Mesendoderm (in vitro differentiated cells): Measurements from ENCODE around the gene TRPM3.
A peak's percentile ranks its signal among the peaks of the same experiment; 100 is the strongest.

Experiments
- DNase-seq: peaks from one replicate; pipeline ENCODE4 v3.0.0; 2013
- H2AK5ac ChIP-seq: 2 replicates; pipeline ENCODE4 v1.6.1; 2013; ENCODE audit warnings: low read length, inconsistent platforms
- H2BK120ac ChIP-seq: 2 replicates; pipeline ENCODE4 v1.6.1; 2013; ENCODE audit warnings: low read depth, mild to moderate bottlenecking, low read length, moderate library complexity, mixed read lengths
- H2BK15ac ChIP-seq: replicated peaks from 2 replicates; pipeline ENCODE4 v1.6.1; 2013; ENCODE audit warnings: low read depth, mild to moderate bottlenecking, moderate library complexity
- H2BK5ac ChIP-seq: 2 replicates; pipeline ENCODE4 v1.6.1; 2013; ENCODE audit warnings: low read length, inconsistent platforms
- H3K18ac ChIP-seq: 2 replicates; pipeline ENCODE4 v1.6.1; 2013; ENCODE audit warnings: mild to moderate bottlenecking, low read length, mixed read lengths
- H3K23ac ChIP-seq: one replicate; pipeline ENCODE4 v1.6.1; 2013; ENCODE audit warnings: low read length
- H3K27ac ChIP-seq: 2 replicates; pipeline ENCODE4 v1.5.1; 2013; ENCODE audit warnings: low read depth, mild to moderate bottlenecking, inconsistent platforms, low read length, moderate library complexity
- H3K27me3 ChIP-seq: 2 replicates; pipeline ENCODE4 v1.6.1; 2013; ENCODE audit warnings: low read length, control low read depth, mild to moderate bottlenecking, inconsistent platforms; ENCODE audit not compliant: insufficient read depth, poor library complexity
- H3K36me3 ChIP-seq: 2 replicates; pipeline ENCODE4 v1.6.1; 2013; ENCODE audit warnings: low read length, inconsistent platforms; ENCODE audit not compliant: control insufficient read depth, insufficient read depth
- H3K4ac ChIP-seq: one replicate; pipeline ENCODE4 v1.6.1; 2013; ENCODE audit warnings: low read depth, mild to moderate bottlenecking, low read length, moderate library complexity
- H3K4me1 ChIP-seq: 2 replicates; pipeline ENCODE4 v1.6.1; 2013; ENCODE audit warnings: low read depth, low read length, inconsistent platforms; ENCODE audit not compliant: control insufficient read depth
- H3K4me2 ChIP-seq: 2 replicates; pipeline ENCODE4 v1.6.1; 2013; ENCODE audit warnings: low read length
- H3K4me3 ChIP-seq: 2 replicates; pipeline ENCODE4 v1.5.1; 2013; ENCODE audit warnings: mild to moderate bottlenecking, low read length
- H3K56ac ChIP-seq: one replicate; pipeline ENCODE4 v1.6.1; 2013; ENCODE audit warnings: low read length
- H3K79me1 ChIP-seq: 2 replicates; pipeline ENCODE4 v1.6.1; 2013; ENCODE audit warnings: low read length, inconsistent platforms
- H3K79me2 ChIP-seq: 2 replicates; pipeline ENCODE4 v1.6.1; 2013; ENCODE audit warnings: mild to moderate bottlenecking, low read length; ENCODE audit not compliant: control insufficient read depth, insufficient read depth
- H3K9ac ChIP-seq: 2 replicates; pipeline ENCODE4 v1.6.1; 2013; ENCODE audit warnings: low read length, inconsistent platforms
- H4K5ac ChIP-seq: one replicate; pipeline ENCODE4 v1.6.1; 2013; ENCODE audit warnings: low read length
- H4K8ac ChIP-seq: one replicate; pipeline ENCODE4 v1.6.1; 2013; ENCODE audit warnings: low read depth, mild to moderate bottlenecking, control low read depth, low read length, moderate library complexity
- WGBS: extraction: QIAGEN DNeasy Blood & Tissue Kit; methylation state at CpG from one replicate; pipeline ENCODE4 v1.1.7; 2013; ENCODE audit warnings: low lambda C conversion rate, missing lambda C conversion rate; ENCODE audit not compliant: insufficient coverage; ENCODE audit errors: extremely low coverage; 5-methylcytosine and 5-hydroxymethylcytosine counted together

The TRPM3 gene

GRCh38 chr9:70964861-70965260, 156.6 kb downstream of the TRPM3 start:
- no peaks in the 10 kb centered on the region for H3K36me3 ChIP-seq
- peaks cover 2% of the 10 kb centered on the region for H3K4me1 ChIP-seq
- no peaks in the 10 kb centered on the region for H3K27me3 ChIP-seq
- H3K79me1 ChIP-seq = no peaks in the 10 kb centered on the region
- no peak overlapping the region for H4K8ac ChIP-seq
- DNase-seq = no peak
- no peaks in the 10 kb centered on the region for H3K79me2 ChIP-seq
- H4K5ac ChIP-seq = no peak overlapping the region
- no peak overlapping the region for H3K23ac ChIP-seq
- no peak overlapping the region for H3K4ac ChIP-seq
- H2BK5ac ChIP-seq = no peak overlapping the region
- H3K18ac ChIP-seq = no peak overlapping the region
- H3K56ac ChIP-seq = no peak overlapping the region
- H3K4me2 ChIP-seq = no peak overlapping the region
- no peak overlapping the region for H3K9ac ChIP-seq
- no peak overlapping the region for H2BK120ac ChIP-seq
- H2BK15ac ChIP-seq = no peak overlapping the region
- no peak overlapping the region for H3K4me3 ChIP-seq
- H2AK5ac ChIP-seq = no peak overlapping the region
- no peak overlapping the region for H3K27ac ChIP-seq

GRCh38 chr9:70963554-70963953, 157.9 kb downstream of the TRPM3 start:
- H3K4me3 ChIP-seq = no peak overlapping the region
- no peak overlapping the region for H2BK5ac ChIP-seq
- H3K23ac ChIP-seq = no peak overlapping the region
- H3K27me3 ChIP-seq = no peaks in the 10 kb centered on the region
- WGBS = no CpG with 5 or more reads among the region's 3 CpGs
- no peak overlapping the region for H2BK120ac ChIP-seq
- no peak overlapping the region for H3K4ac ChIP-seq
- no peak overlapping the region for H2BK15ac ChIP-seq
- H3K79me1 ChIP-seq = no peaks in the 10 kb centered on the region
- H4K8ac ChIP-seq = no peak overlapping the region
- no peaks in the 10 kb centered on the region for H3K79me2 ChIP-seq
- no peak overlapping the region for H3K4me2 ChIP-seq
- H3K18ac ChIP-seq = no peak overlapping the region
- H3K36me3 ChIP-seq = no peaks in the 10 kb centered on the region
- no peak overlapping the region for H3K9ac ChIP-seq
- no peak overlapping the region for H4K5ac ChIP-seq
- no peak for DNase-seq
- peaks cover 2% of the 10 kb centered on the region for H3K4me1 ChIP-seq
- no peak overlapping the region for H2AK5ac ChIP-seq
- no peak overlapping the region for H3K27ac ChIP-seq
- no peak overlapping the region for H3K56ac ChIP-seq

- Histone ChIP-seq H3K4me3 (no peak overlapping the region), H3K9ac (no peak overlapping the region), H2BK120ac (no peak overlapping the region), H3K4me1 (peaks cover 2% of the 10 kb centered on the region), H4K8ac (no peak overlapping the region), H3K23ac (no peak overlapping the region), H3K56ac (no peak overlapping the region), H3K27ac (no peak overlapping the region), H3K27me3 (no peaks in the 10 kb centered on the region), H3K4ac (no peak overlapping the region), H3K4me2 (no peak overlapping the region), H2BK5ac (no peak overlapping the region), H3K18ac (no peak overlapping the region), H2AK5ac (no peak overlapping the region), H3K36me3 (no peaks in the 10 kb centered on the region), H4K5ac (no peak overlapping the region), H3K79me2 (no peaks in the 10 kb centered on the region), H3K79me1 (no peaks in the 10 kb centered on the region), H2BK15ac (no peak overlapping the region)
- WGBS = no CpG with 5 or more reads among the region's 4 CpGs
- no peak for DNase-seq
Observed at GRCh38 chr9:70962761-70963440, 158.5 kb downstream of the TRPM3 start.

- Histone ChIP-seq H3K4me3 (no peak overlapping the region), H3K79me1 (no peaks in the 10 kb centered on the region)
Observed at GRCh38 chr9:70959366-70959765, 162.1 kb downstream of the TRPM3 start.

GRCh38 chr9:70954596-70955143, 166.8 kb downstream of the TRPM3 start:
- no CpG with 5 or more reads among the region's 8 CpGs for WGBS
- Histone ChIP-seq H3K79me2 (no peaks in the 10 kb centered on the region), H3K79me1 (no peaks in the 10 kb centered on the region), H3K23ac (no peak overlapping the region), H4K8ac (no peak overlapping the region), H3K4me2 (no peak overlapping the region), H2BK15ac (no peak overlapping the region), H3K36me3 (no peaks in the 10 kb centered on the region), H2BK5ac (no peak overlapping the region), H2AK5ac (no peak overlapping the region), H3K9ac (no peak overlapping the region), H4K5ac (no peak overlapping the region), H2BK120ac (peak overlapping the region; percentile 97), H3K27ac (peak overlapping the region; percentile 17), H3K4me1 (peaks cover 7% of the 10 kb centered on the region), H3K56ac (peak overlapping the region; percentile 65), H3K4me3 (no peak overlapping the region), H3K18ac (peak overlapping the region; percentile 76), H3K4ac (peak overlapping the region; percentile 91), H3K27me3 (no peaks in the 10 kb centered on the region)
- peak; percentile 67 for DNase-seq

More at GRCh38 chr9:70959366-70959765, 162.1 kb downstream of the TRPM3 start:
- H2BK120ac ChIP-seq = no peak overlapping the region
- H2AK5ac ChIP-seq = no peak overlapping the region
- H3K4me2 ChIP-seq = no peak overlapping the region
- H3K27ac ChIP-seq = no peak overlapping the region
- no CpG with 5 or more reads among the region's 2 CpGs for WGBS
- no peak for DNase-seq
- no peak overlapping the region for H4K5ac ChIP-seq
- no peaks in the 10 kb centered on the region for H3K27me3 ChIP-seq
- no peak overlapping the region for H3K4ac ChIP-seq
- H3K79me2 ChIP-seq = no peaks in the 10 kb centered on the region
- H3K18ac ChIP-seq = no peak overlapping the region
- no peak overlapping the region for H4K8ac ChIP-seq
- no peaks in the 10 kb centered on the region for H3K36me3 ChIP-seq
- no peak overlapping the region for H2BK15ac ChIP-seq
- H3K56ac ChIP-seq = no peak overlapping the region
- H2BK5ac ChIP-seq = no peak overlapping the region
- H3K4me1 ChIP-seq = peaks cover 4% of the 10 kb centered on the region
- H3K9ac ChIP-seq = no peak overlapping the region
- H3K23ac ChIP-seq = no peak overlapping the region

GRCh38 chr9:70954126-70954525, 167.3 kb downstream of the TRPM3 start:
- H3K27ac ChIP-seq = peak overlapping the region; percentile 0
- DNase-seq = peak; percentile 98

More at GRCh38 chr9:70954126-70954525, 167.3 kb downstream of the TRPM3 start:
- Histone ChIP-seq H2BK120ac (no peak overlapping the region), H3K18ac (peak overlapping the region; percentile 0), H4K5ac (no peak overlapping the region), H2BK15ac (no peak overlapping the region), H3K4ac (no peak overlapping the region), H3K4me2 (no peak overlapping the region), H3K27me3 (no peaks in the 10 kb centered on the region), H4K8ac (no peak overlapping the region), H3K4me3 (no peak overlapping the region), H3K56ac (no peak overlapping the region), H3K79me1 (no peaks in the 10 kb centered on the region), H3K79me2 (no peaks in the 10 kb centered on the region), H3K9ac (no peak overlapping the region), H2AK5ac (no peak overlapping the region), H3K4me1 (peaks cover 7% of the 10 kb centered on the region), H2BK5ac (no peak overlapping the region), H3K36me3 (no peaks in the 10 kb centered on the region), H3K23ac (no peak overlapping the region)
- WGBS = no CpG with 5 or more reads among the region's 1 CpG
